ENCODE data around the gene EPHA3.

- TF ChIP-seq CTCF (conservative IDR thresholded peaks at IDR 0.05 in 1 of 2, IDR thresholded peaks at IDR 0.05 in 1 of 2; ENCODE audit: low read depth in 1 of 2, low read length in 2 of 2) (no peak), EZH2 (IDR thresholded peaks at IDR 0.05; ENCODE audit: low read length, missing control alignments) (no peak)
Observed at GRCh38 chr3:89114841-89115223, 7.4 kb downstream of the EPHA3 start.

Data from fibroblast of lung (primary cell).